ENCODE data around the gene BCAP29. TPM values are rescaled to one million over a fixed set of nuclear protein-coding genes. Genes with fewer than 3 reads are reported as not detected.

BCAP29 gene
- total RNA-seq, 4 donors from 2014 or later = 53.3 to 81.7 (median 75.9) TPM

GRCh38 chr7:107622429-107622828 lies 42.4 kb downstream of the BCAP29 start:
- 55 to 73% methylated on average over 1 of the region's 1 CpG for WGBS, 2 donors
- no peak for DNase-seq (ENCODE audit: low spot score in 2 of 2)
- no peak overlapping the region for H3K4me3 ChIP-seq (ENCODE audit: low read depth, poor library complexity, severe bottlenecking)
- intact Hi-C loops (cut with DNase I; ENCODE audit: low total_unique reads) = no loop called here
- no peak for TF ChIP-seq POLR2A (IDR thresholded peaks at IDR 0.05)
- TF ChIP-seq CTCF (IDR thresholded peaks at IDR 0.05) = no peak

GRCh38 chr7:107622894-107623293 lies 42.8 kb downstream of the BCAP29 start:
- 67 to 71% methylated on average over 2 of the region's 2 CpGs for WGBS, 2 donors
- no peak overlapping the region for H3K4me3 ChIP-seq (ENCODE audit: low read depth, poor library complexity, severe bottlenecking)
- DNase-seq (ENCODE audit: low spot score in 2 of 2) = no peak
- intact Hi-C loops (cut with DNase I; ENCODE audit: low total_unique reads) = no loop called here
- TF ChIP-seq POLR2A (IDR thresholded peaks at IDR 0.05) = no peak
- no peak for TF ChIP-seq CTCF (IDR thresholded peaks at IDR 0.05)

- 98 to 99% methylated on average over 4 of the region's 4 CpGs for WGBS, 2 donors
- no peak for TF ChIP-seq POLR2A (IDR thresholded peaks at IDR 0.05)
- TF ChIP-seq CTCF (IDR thresholded peaks at IDR 0.05) = no peak
Measured at GRCh38 chr7:107627002-107627401, 47.0 kb downstream of the BCAP29 start.

GRCh38 chr7:107628461-107629064 lies 48.5 kb downstream of the BCAP29 start:
- TF ChIP-seq POLR2A (IDR thresholded peaks at IDR 0.05) (no peak), CTCF (IDR thresholded peaks at IDR 0.05) (no peak)
- no peak for DNase-seq (ENCODE audit: low spot score in 2 of 2)
- no peak overlapping the region for H3K4me3 ChIP-seq (ENCODE audit: low read depth, poor library complexity, severe bottlenecking)
- 81 to 91% methylated on average over 7 to 8 of the region's 8 CpGs for WGBS, 2 donors
- intact Hi-C loops (cut with DNase I; ENCODE audit: low total_unique reads) = no loop called here

More at GRCh38 chr7:107627002-107627401, 47.0 kb downstream of the BCAP29 start:
- no peak for DNase-seq (ENCODE audit: low spot score in 2 of 2)
- no peak overlapping the region for H3K4me3 ChIP-seq (ENCODE audit: low read depth, poor library complexity, severe bottlenecking)
- intact Hi-C loops (cut with DNase I; ENCODE audit: low total_unique reads) = no loop called here

- 92 to 96% methylated on average over 8 of the region's 8 CpGs for WGBS, 2 donors
- DNase-seq (ENCODE audit: low spot score in 2 of 2) = no peak
- intact Hi-C loops (cut with DNase I; ENCODE audit: low total_unique reads) = no loop called here
- H3K4me3 ChIP-seq (ENCODE audit: low read depth, poor library complexity, severe bottlenecking) = no peak overlapping the region
- no peak for TF ChIP-seq CTCF (IDR thresholded peaks at IDR 0.05)
- no peak for TF ChIP-seq POLR2A (IDR thresholded peaks at IDR 0.05)
Measured at GRCh38 chr7:107630342-107630741, 50.3 kb downstream of the BCAP29 start.
